Measurements from ENCODE around the gene NDUFS1. TPM values are rescaled to one million over a fixed set of nuclear protein-coding genes. Genes with fewer than 3 reads are reported as not detected.

NDUFS1 gene
- total and polyA plus RNA-seq, 2 donors (not counting 1 experiment from before 2014, with no cell fraction given): 12.3 to 46.3 TPM

GRCh38 chr2:206112846-206113547 lies 46.2 kb downstream of the NDUFS1 start:
- no peaks in the 10 kb centered on the region for H3K9me3 Mint-ChIP-seq (ENCODE audit: insufficient read depth)

More at GRCh38 chr2:206112846-206113547, 46.2 kb downstream of the NDUFS1 start:
- ATAC-seq (ENCODE audit: low read depth) (no peak), DNase-seq (no peak)
- Mint-ChIP-seq H3K27ac (no peak overlapping the region), H3K4me3 (no peak overlapping the region), H3K27me3 (no peaks in the 10 kb centered on the region), H3K4me1 (no peaks in the 10 kb centered on the region)
- intact Hi-C loops (cut with micrococcal nuclease): no loop called here
- no peak overlapping the region for H2AFZ ChIP-seq (ENCODE audit: insufficient read depth, low read depth, low read length, poor library complexity, severe bottlenecking)
- no peak overlapping the region for H3K9ac ChIP-seq (ENCODE audit: low read length)
- no peaks in the 10 kb centered on the region for H4K20me1 ChIP-seq (ENCODE audit: control insufficient read depth, insufficient read depth, low read length, poor library complexity, severe bottlenecking)
- H3K9me3 ChIP-seq (ENCODE audit: control extremely low read depth in 1 of 3, control insufficient read depth in 2 of 3, insufficient read depth in 1 of 3, low read length in 2 of 3): peaks cover 0 to 6% (median 3%) of the 10 kb centered on the region in 3 donors
- no peaks in the 10 kb centered on the region for H3K79me2 ChIP-seq (ENCODE audit: control insufficient read depth, insufficient read depth, low read length)
- H3K27me3 ChIP-seq (replicated peaks in 1 of 4; ENCODE audit: control extremely low read depth in 1 of 4, control insufficient read depth in 3 of 4, insufficient read depth in 4 of 4, low read length in 3 of 4): no peaks in the 10 kb centered on the region
- TF ChIP-seq CTCF (IDR thresholded peaks at IDR 0.05) (no peak), EZH2 (IDR thresholded peaks at IDR 0.05; ENCODE audit: borderline replicate concordance, insufficient read depth, low read depth, low read length, poor library complexity, severe bottlenecking) (no peak)
- no peak overlapping the region for H3K4me3 ChIP-seq (ENCODE audit: control extremely low read depth in 1 of 5, extremely low read depth in 1 of 5, insufficient read depth in 1 of 5, low read depth in 2 of 5, low read length in 4 of 5)
- 94% methylated on average over 7 of the region's 7 CpGs for WGBS (ENCODE audit: insufficient coverage)
- H3K4me2 ChIP-seq (replicated peaks; ENCODE audit: low read depth, low read length, poor library complexity, severe bottlenecking): no peak overlapping the region
- no peaks in the 10 kb centered on the region for H3K4me1 ChIP-seq (ENCODE audit: control insufficient read depth in 2 of 2, insufficient read depth in 2 of 2, low read length in 2 of 2)
- ChIA-PET CTCF (no interaction called here), POLR2A (no interaction called here)
- H3K27ac ChIP-seq (ENCODE audit: low read length in 2 of 2): no peak overlapping the region
- no peaks in the 10 kb centered on the region for H3K36me3 ChIP-seq (replicated peaks in 1 of 2; ENCODE audit: control extremely low read depth in 1 of 2, control insufficient read depth in 1 of 2, extremely low read depth in 1 of 2, insufficient read depth in 2 of 2, low read length in 1 of 2)

Data from B cell (primary cell).